ENCODE results near the gene DNMBP.
A peak's percentile ranks its signal among the peaks of the same experiment; 100 is the strongest.
"Not testable (repeated sequence)": the region's sequence is repeated elsewhere in the genome, so short reads cannot be mapped to it uniquely, and the experiment has no call there.

DNMBP gene

DNA sequence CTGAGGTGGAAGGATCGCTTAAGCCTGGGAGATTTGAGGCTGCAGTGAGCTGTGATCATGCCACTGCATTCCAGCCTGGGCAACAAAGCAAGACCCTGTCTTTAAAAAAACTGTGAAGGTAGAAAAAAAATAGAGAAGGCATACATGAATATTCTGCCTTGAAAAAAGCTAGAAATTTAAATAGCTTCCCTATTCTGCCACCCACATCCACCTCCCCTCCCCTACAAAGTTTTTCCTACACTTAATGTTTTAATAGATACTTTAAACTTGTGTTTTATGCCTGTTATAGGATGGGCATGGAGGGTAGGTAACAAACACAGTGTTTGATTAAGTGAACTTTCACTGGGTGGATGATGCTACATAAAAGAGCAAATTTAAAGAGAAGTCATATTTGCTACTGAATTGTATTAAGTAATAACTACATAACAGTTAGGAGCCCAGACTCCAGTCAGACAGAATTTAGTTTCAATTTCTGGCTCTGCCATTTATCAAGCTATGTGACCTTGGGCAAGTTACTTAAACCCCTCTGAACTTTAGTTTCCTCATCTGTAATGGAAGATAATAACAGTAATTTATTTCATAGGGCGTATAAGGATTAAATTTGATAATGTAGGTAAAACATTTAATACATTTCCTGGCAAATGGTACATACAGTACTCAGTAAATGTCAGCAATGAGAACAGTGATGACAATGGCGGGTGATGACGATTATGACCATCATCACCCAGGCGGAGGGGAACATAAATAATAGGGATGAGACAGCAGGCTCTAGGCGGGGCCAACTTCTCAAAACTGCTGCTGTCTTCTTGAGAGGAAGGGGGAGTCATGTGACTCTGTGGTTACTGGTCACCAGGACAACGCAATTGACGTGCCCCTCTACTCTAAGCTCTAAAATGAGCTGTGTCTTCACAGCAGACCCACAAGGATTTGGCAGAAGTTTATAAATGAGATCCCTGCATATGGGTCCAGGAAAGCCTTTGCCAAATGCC is 15.8 kb downstream of the DNMBP start:
- DNase-seq, result peak in 16 of 56 donors; percentile 1 to 44 (median 10)

DNA sequence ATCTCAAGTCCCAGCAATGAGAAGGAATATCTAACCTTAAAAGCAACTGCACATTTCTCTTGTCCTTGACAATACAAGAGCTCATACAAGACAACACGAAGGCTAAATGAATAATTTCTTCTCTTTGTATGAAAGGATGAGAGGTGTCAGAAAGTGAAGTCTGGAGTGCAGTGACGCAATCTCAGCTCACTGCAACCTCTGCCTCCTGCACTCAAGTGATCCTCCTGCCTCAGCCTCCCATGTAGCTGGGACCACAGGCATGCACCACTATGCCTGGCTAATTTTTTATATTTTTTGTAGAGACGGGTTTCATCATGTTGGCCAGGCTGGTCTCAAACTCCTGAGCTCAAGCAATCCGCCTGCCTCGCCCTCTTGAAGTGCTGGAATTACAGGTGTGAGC is 24.1 kb downstream of the DNMBP start:
- not testable (repeated sequence) for DNase-seq

GRCh38 chr10:99984211-99985034 is 25.3 kb downstream of the DNMBP start:
- no peak for DNase-seq

GRCh38 chr10:99983280-99983988 is 26.3 kb downstream of the DNMBP start:
- peak in 1 of 56 donors; percentile 1 for DNase-seq

GRCh38 chr10:99982728-99983127 is 27.0 kb downstream of the DNMBP start:
- DNase-seq, result no peak

DNA sequence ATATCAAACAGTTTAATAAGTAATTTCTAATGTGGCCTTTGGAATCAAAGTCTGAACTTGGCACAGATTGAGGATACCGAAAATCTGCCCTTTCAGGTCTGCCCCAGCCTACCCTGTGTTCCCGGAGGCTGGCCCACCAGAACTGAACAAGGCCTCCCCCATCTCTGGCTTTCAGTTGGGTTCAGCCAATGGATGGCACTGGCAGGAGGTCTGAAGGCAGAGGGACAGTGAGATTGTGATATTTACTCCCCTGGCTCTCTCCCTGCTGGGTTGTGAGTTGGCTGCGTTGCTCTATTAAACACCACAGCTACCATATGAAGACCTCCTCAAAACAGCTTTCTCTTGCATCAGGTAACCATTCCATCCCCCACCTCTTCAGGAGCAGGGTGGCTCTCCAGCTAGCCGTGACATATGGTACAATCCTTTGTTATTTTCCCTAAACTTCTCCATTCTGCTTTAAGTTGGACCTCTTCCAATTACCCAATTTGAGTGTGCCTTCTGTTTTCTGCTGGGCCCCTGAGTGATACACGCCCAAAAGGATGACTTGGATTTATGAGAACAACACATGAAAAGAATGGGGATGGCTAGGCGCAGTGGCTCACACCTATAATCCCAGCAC is 28.1 kb downstream of the DNMBP start:
- DNase-seq, result no peak

DNA sequence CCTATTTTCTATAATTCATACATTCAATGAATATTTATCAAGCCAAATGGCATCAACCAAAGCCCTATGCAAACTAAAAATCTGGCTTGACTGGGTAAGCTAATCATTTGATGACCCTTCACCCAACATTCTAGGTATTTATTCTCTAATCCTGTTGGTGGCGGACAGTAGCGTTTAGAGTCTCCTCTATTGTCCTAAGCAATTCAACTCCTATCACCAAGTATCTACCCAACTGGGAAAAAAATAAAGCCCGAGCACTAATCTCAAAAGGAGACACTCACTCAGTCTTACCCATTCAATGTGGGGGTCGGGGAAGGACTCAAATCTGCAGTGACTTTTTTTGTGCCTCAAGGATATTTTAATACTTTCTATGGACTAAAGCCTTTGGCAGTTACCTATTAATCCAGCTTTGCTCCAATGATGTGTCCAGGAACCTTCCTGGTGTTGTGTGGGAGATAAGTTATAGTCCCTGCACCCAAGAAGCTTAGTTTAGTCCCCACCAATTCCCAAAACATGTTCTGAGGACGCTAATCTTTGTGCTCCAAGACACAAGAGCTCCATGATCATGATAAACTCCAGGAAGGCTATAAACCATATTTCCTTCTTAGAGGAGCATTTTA is 30.6 kb downstream of the DNMBP start:
- no peak for DNase-seq

DNA sequence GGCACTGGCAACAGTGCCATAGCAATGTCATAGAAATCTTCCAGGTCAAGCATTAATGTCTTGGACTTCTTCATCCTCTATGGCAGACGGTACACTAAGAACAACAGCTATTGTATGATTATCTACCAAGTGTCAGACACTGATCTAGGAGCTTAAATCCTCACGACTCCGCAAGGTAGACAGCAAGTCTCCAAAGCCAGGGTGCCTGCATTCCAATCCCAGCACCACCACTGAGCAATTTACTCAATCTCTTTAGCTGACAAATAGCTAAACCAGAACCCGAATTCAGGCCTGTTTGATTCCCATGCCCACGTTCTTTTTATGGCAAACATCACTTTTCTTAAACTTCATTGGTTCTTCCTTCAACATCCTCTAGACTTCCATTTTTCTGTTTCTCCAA is 31.8 kb downstream of the DNMBP start:
- DNase-seq, result no peak

DNA sequence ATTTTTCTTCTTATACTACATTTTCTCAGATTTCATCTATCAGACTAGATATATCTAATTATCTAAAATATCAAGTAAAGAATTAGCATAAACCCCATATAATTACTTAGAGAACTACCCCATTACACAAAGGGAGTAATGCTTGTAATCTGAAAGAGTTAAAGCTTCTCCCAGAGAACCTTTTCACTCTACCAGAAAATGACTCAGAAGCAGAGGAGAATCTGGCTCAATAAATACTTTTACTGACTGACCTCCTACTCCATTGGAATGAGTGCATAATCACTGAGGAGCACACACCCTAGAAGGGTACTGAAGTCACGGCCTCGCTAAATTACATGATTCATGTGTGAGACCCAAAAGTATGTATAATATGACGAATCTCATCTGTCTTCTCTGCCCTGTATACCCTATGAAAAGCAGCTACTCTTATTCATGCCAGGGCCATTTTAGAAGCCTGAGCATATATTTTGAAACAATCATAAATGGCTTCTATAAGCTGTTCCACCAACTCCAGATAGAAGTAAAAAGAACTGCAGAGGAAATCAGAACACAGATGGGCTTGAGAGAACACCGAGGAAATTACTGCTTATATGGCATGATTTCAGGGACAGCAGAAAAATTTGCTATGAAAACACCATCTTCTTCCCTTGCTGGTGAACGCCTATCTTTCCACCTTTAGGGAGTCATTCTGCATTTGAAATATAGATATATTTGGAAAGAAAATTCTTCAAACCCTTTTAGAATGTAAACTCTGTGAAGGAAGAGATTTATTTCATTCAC is 32.7 kb downstream of the DNMBP start:
- no peak for DNase-seq

DNA sequence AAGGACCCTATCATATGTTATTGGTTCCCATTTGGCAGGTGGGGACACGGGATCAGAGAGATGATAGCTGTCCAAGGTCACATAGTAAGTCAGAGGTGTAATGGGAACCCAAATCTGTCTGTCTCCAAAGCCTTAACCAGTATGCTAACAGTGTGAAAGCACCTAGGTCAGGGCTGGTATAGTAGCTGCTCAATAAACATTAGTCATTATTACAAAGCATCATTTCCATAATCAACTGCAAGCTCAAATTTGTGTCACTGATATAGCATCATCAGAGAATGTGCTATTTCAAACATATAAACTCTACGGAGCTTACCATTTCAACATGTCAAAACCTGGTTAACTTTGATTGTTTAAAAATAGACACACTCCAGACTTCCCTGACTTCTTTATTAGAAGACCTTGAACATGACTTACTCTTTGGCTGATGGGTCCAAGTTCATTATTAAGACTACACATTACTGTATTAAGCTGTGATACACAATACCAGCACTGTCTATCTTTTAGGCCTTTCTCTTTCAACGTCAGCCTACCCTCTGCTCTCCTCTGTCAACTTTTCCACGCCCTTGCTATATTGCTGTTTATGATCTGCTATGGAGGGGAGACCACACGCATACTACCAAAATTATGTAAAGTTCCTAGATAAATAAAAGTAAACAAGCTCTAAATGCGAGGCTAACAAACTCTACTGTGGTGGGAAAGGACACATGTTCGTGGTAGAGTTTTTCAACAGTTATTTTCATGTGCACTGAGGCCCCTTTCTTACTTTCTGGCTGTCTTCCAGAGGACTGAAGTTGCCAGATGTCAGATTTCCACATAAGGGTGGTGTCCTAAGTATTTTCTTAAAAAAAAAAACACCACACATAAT is 33.6 kb downstream of the DNMBP start:
- DNase-seq, result no peak

DNA sequence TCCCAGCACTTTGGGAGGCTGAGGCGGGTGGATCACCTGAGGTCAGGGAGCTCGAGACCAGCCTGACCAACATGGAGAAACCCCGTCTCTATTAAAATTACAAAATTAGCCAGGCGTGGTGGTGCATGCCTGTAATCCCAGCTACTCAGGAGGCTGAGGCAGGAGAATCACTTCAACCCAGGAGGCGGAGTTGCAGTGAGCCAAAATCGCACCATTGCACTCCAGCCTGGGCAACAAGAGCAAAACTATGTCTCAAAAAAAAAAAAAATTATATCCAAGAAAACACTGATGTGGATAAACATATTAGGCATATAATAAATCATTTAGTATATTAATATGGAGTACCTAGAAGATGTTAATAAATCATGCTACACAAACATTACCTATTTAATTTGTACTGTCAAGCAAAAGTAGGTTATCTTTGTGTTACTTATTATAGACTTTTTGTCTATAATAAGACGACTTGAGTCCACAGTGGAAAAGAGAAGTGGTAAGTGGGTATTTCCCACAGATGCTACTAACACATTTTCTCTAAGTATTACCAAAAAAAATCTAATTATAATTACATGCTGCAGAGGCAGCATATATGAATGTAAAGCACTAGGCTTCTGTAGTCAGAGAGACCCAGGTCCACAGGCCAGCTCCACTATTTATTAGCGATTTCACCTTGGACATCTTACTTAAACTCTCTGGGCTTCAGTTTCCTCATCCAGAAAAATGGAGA is 34.5 kb downstream of the DNMBP start:
- DNase-seq, result no peak

- DNase-seq, result no peak
Observed at GRCh38 chr10:99973190-99973589, 36.6 kb downstream of the DNMBP start.

GRCh38 chr10:99967961-99968360 is 41.8 kb downstream of the DNMBP start:
- DNase-seq, result no peak

DNA sequence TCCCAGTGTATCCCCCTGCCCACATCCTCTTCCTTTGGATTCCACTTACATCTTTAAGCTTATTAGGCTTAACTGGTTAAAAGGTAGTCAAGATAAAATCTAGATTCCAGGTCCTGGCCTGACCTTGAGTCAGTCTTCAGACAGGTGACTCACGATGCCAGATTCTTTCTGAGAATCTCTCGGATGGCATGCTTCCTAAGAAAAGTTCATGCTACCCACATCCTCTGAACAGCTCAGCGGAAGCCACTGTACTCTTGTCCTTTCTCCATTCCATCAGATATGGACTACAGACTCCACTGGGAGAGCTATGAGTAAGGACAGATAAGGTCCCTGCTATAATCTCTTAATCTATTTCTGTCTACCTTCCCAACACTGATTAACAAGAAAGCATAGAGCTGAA is 43.4 kb downstream of the DNMBP start:
- no peak for DNase-seq

DNA sequence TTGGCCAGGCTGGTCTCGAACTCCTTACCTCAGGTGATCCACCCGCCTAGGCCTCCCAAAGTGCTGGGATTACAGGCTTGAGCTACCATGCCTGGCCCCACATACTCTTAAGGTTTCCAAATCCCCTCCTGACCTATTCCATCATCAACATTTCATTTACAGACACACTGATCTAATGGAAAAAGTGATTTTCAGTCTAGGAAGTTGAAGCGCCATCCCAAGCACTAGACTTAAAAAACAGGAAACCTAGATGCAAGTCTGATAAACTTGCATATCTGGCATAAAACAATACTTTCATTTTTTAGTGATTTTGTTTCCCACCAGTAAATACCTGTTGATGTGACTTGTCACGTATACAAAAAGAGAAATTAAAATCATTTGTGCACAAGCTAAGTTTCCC is 44.0 kb downstream of the DNMBP start:
- DNase-seq, result no peak

- no peak for DNase-seq
Observed at GRCh38 chr10:99964791-99965190, 45.0 kb downstream of the DNMBP start.

- DNase-seq, result not testable (repeated sequence)
Observed at GRCh38 chr10:99963467-99964165, 46.1 kb downstream of the DNMBP start.
